Esophagus squamous epithelium (tissue), 4 donors: ENCODE measurements around the gene COX5A.

Experiments used
- POLR2A ChIP-seq, 4 donors: fragments of 450-650 bp; IDR thresholded peaks; one replicate each; pipeline ENCODE4 v1.6.1; 2017; ENCODE audit warnings: antibody characterized with exemption in 4 of 4, mild to moderate bottlenecking in 4 of 4, moderate library complexity in 3 of 4
- TF ChIP-seq, protein P1 (sequence below), 6 experiments: fragments of 450-650 bp in 4 of 6; fragments of 200-600 bp in 2 of 6; sonication (generic) in 2 of 6; IDR thresholded peaks; one replicate each; pipeline ENCODE4 v1.5.1; 2016 to 2019; ENCODE audit warnings: antibody characterized with exemption in 6 of 6, mild to moderate bottlenecking in 4 of 6, moderate library complexity in 4 of 6

DNA sequence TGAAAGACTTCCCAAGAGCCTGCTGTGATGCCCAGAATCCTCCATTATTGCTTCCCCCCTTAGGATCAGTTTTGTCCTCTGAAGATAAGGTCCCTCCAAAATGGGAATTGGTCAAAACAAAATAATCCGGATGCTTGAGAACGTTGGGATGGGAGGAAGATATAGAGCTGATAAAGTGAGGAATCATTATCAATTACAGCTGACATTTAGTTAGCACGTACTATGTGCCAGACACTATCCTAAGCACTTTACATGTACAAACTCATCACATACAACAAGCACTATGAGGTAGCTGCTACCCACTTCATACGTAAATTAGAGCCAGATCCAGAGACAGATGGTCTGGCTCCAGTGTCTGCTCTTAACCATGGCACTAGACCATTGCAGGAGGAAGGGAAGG is 25.3 kb upstream of the COX5A start:
- no peak for TF ChIP-seq POLR2A (IDR thresholded peaks at IDR 0.05)
- TF ChIP-seq, protein P1, sequence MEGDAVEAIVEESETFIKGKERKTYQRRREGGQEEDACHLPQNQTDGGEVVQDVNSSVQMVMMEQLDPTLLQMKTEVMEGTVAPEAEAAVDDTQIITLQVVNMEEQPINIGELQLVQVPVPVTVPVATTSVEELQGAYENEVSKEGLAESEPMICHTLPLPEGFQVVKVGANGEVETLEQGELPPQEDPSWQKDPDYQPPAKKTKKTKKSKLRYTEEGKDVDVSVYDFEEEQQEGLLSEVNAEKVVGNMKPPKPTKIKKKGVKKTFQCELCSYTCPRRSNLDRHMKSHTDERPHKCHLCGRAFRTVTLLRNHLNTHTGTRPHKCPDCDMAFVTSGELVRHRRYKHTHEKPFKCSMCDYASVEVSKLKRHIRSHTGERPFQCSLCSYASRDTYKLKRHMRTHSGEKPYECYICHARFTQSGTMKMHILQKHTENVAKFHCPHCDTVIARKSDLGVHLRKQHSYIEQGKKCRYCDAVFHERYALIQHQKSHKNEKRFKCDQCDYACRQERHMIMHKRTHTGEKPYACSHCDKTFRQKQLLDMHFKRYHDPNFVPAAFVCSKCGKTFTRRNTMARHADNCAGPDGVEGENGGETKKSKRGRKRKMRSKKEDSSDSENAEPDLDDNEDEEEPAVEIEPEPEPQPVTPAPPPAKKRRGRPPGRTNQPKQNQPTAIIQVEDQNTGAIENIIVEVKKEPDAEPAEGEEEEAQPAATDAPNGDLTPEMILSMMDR (IDR thresholded peaks at IDR 0.05) = no peak
